CD4-positive, CD25-positive, alpha-beta regulatory T cell (primary cell): ENCODE data around the gene FAT2. TPM values are rescaled to one million over a fixed set of nuclear protein-coding genes. Genes with fewer than 3 reads are reported as not detected.

Experiments used
- ATAC-seq, 2 donors: fragments of 150-1000 bp; cut with Tn5 transposase; one replicate each; pipeline ENCODE4 v1.10.0; 2021; ENCODE audit warnings: low read depth in 2 of 2, moderate number of reproducible peaks in 2 of 2, moderate library complexity in 1 of 2
- DNase-seq, 3 donors: peaks; one replicate each; pipeline versions ENCODE4 v3.0.0 to v3.0.0-alpha.2; 2012 to 2022; ENCODE audit warnings: mixed read lengths in 1 of 3
- H3K27ac ChIP-seq: one replicate; pipeline ENCODE4 v1.7.0; 2013; ENCODE audit warnings: mild to moderate bottlenecking, low read length; ENCODE audit not compliant: insufficient read depth, poor library complexity, severe bottlenecking
- H3K27me3 ChIP-seq: one replicate; pipeline ENCODE4 v1.7.0; 2013; ENCODE audit warnings: low read length; ENCODE audit not compliant: control insufficient read depth, insufficient read depth
- H3K36me3 ChIP-seq: one replicate; pipeline ENCODE4 v1.7.0; 2013; ENCODE audit warnings: mild to moderate bottlenecking, low read length, moderate library complexity; ENCODE audit not compliant: control insufficient read depth, insufficient read depth
- H3K4me1 ChIP-seq: 2 replicates; pipeline ENCODE4 v1.7.0; 2013; ENCODE audit warnings: mild to moderate bottlenecking, low read length; ENCODE audit not compliant: insufficient read depth, control insufficient read depth, poor library complexity, severe bottlenecking
- H3K4me3 ChIP-seq: one replicate; pipeline ENCODE4 v1.7.0; 2013; ENCODE audit warnings: low read depth, mild to moderate bottlenecking, low read length, moderate library complexity
- H3K9me3 ChIP-seq, 2 experiments: 1 replicate in 1 of 2; 2 replicates in 1 of 2; pipeline ENCODE4 v1.7.0; 2013; ENCODE audit warnings: low read length in 2 of 2, mild to moderate bottlenecking in 1 of 2, moderate library complexity in 1 of 2; ENCODE audit not compliant: control insufficient read depth in 2 of 2
- H3K27ac Mint-ChIP-seq, 3 donors: one replicate each; pipeline ENCODE4 v1.8.0; 2020 to 2022; ENCODE audit warnings: mild to moderate bottlenecking in 3 of 3, mixed read lengths in 3 of 3, moderate library complexity in 2 of 3
- H3K27me3 Mint-ChIP-seq: one replicate; pipeline ENCODE4 v1.8.0; 2022; ENCODE audit warnings: mild to moderate bottlenecking, mixed read lengths
- H3K36me3 Mint-ChIP-seq: one replicate; pipeline ENCODE4 v1.8.0; 2020; ENCODE audit warnings: mixed read lengths
- H3K4me1 Mint-ChIP-seq, 4 donors: one replicate each; pipeline ENCODE4 v1.8.0; 2020 to 2022; ENCODE audit warnings: mixed read lengths in 4 of 4, mild to moderate bottlenecking in 1 of 4
- H3K4me3 Mint-ChIP-seq, 4 donors: one replicate each; pipeline ENCODE4 v1.8.0; 2020 to 2022; ENCODE audit warnings: mild to moderate bottlenecking in 4 of 4, mixed read lengths in 4 of 4, moderate library complexity in 3 of 4
- H3K9me3 Mint-ChIP-seq, 7 donors: one replicate each; pipeline ENCODE4 v1.8.0; 2020 to 2022; ENCODE audit warnings: mixed read lengths in 7 of 7, mild to moderate bottlenecking in 3 of 7, moderate library complexity in 2 of 7
- polyA plus RNA-seq, 4 donors: library from polyadenylated mRNA; unstranded; fragments of 300-500 nt; fragmentation: Illumina TruSeq; gene quantifications; one replicate each; pipeline ENCODE4 v1.2.3, GENCODE V29; 2021
- total RNA-seq: library from RNA; stranded (reverse); gene quantifications from one replicate; pipeline ENCODE4 v1.2.3, GENCODE V29; 2022

FAT2 gene
- total and polyA plus RNA-seq, 5 donors from 2014 or later, result 0.05 TPM; not detected in 4

DNA sequence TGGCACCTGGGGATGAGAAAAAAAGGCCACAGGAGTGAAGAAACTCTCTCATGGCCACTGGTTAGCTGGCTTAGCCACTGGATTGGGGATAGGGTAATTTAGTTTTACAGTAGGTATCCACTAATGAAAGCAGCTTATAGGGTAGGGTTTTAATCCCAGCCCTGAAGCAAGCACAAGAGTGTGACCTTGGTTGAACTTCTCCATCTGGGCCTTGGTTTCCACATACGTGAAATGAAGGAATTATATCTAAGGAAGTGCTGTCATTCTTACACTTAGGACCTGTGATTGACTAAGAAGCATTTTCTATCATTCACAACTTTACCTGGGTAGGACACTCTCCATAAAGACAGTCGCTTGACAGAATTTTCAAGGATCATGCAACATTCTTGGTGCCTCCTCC, 49.6 kb downstream of the FAT2 start:
- no peaks in the 10 kb centered on the region for H3K4me1 Mint-ChIP-seq
- H3K4me1 ChIP-seq, result no peaks in the 10 kb centered on the region
- H3K4me3 ChIP-seq, result no peak overlapping the region
- H3K27ac ChIP-seq, result no peak overlapping the region
- H3K27me3 ChIP-seq, result no peaks in the 10 kb centered on the region
- DNase-seq, result no peak
- H3K36me3 Mint-ChIP-seq, result no peaks in the 10 kb centered on the region
- no peak for ATAC-seq
- no peaks in the 10 kb centered on the region for H3K9me3 Mint-ChIP-seq
- H3K27ac Mint-ChIP-seq, result no peak overlapping the region
- H3K36me3 ChIP-seq, result no peaks in the 10 kb centered on the region
- no peaks in the 10 kb centered on the region for H3K9me3 ChIP-seq
- H3K4me3 Mint-ChIP-seq, result no peak overlapping the region
- peaks cover 14% of the 10 kb centered on the region for H3K27me3 Mint-ChIP-seq

Other genes with a start within 250 kb of the FAT2 start
- gene SLC36A2, start 243.8 kb downstream of the FAT2 start, total RNA-seq, result not detected
- not detected for gene SLC36A2, start 243.8 kb downstream of the FAT2 start, polyA plus RNA-seq
- gene SLC36A1, start 143.7 kb downstream of the FAT2 start, total RNA-seq, result 5.4 TPM
- gene SLC36A1, start 143.7 kb downstream of the FAT2 start, polyA plus RNA-seq, result 1 to 10 TPM in 2 of 4 donors, under 1 TPM in 2; 0.59 to 3.1 (median 1.3) TPM
- 34.6 TPM for gene SPARC, start 95.6 kb upstream of the FAT2 start, total RNA-seq
- gene SPARC, start 95.6 kb upstream of the FAT2 start, polyA plus RNA-seq, result not detected
- 19.6 TPM for gene ATOX1, start 167.3 kb upstream of the FAT2 start, total RNA-seq
- gene ATOX1, start 167.3 kb upstream of the FAT2 start, polyA plus RNA-seq, result 10 to 100 TPM; 70.5 to 98.3 (median 76.7) TPM
- gene G3BP1, start 180.6 kb upstream of the FAT2 start, total RNA-seq, result 108 TPM
- gene G3BP1, start 180.6 kb upstream of the FAT2 start, polyA plus RNA-seq, result 100 to 1,000 TPM; 176 to 199 (median 184) TPM